GM12891 (cell line): ENCODE results near the gene NEK5.

Experiments used
- POLR2A ChIP-seq: IDR thresholded peaks from 2 replicates; pipeline ENCODE4 v1.6.1; 2011; ENCODE audit warnings: low read depth, low read length, control low read depth
- POLR2AphosphoS5 ChIP-seq: IDR thresholded peaks from 2 replicates; pipeline ENCODE4 v1.6.1; 2011; ENCODE audit warnings: low read depth, low read length, control low read depth
- POU2F2 ChIP-seq: IDR thresholded peaks from 2 replicates; pipeline ENCODE4 v1.6.1; 2011; ENCODE audit warnings: low read depth, mild to moderate bottlenecking, control low read depth, low read length, moderate library complexity
- SPI1 ChIP-seq: IDR thresholded peaks from 2 replicates; pipeline ENCODE4 v1.6.1; 2011; ENCODE audit warnings: low read depth, low read length, control low read depth
- TAF1 ChIP-seq: IDR thresholded peaks from 2 replicates; pipeline ENCODE4 v1.6.1; 2011; ENCODE audit warnings: low read depth, low read length, control low read depth

DNA sequence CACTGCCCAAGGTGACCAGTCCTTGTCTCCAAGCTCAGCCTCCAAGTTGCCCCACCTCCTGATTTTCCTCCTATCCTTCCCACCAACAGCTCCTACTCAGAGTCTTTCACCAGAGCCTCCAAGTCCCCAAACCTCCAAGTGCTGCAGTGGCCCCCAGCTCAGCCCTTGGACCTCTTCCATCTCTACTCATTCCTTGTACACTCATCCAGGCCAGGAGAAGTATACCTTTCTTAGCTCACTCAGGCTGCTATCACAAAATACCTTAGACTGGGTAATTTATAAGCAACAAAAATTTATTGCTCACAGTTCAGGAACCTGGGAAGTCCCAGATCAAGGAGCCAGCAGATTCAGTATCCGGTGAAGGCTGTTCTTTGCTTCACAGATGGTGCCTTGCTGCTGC is 129.0 kb downstream of the NEK5 start:
- TF ChIP-seq POLR2A: no peak
- TF ChIP-seq POLR2AphosphoS5: no peak
- no peak for TF ChIP-seq SPI1
- TF ChIP-seq POU2F2: no peak
- TF ChIP-seq TAF1: no peak
